WI38 (cell line): Measurements from ENCODE around the gene CEP112.

ENCODE experiments used
- H3K4me3 ChIP-seq: 2 replicates; pipeline ENCODE4 v1.5.1; 2011; ENCODE audit warnings: low read depth, mild to moderate bottlenecking, control low read depth, low read length
- TF ChIP-seq, protein P1 (sequence below): IDR thresholded peaks from 2 replicates; pipeline ENCODE4 v1.5.1; 2012; ENCODE audit warnings: low read depth, mild to moderate bottlenecking, control low read depth, low read length

CEP112 gene

DNA sequence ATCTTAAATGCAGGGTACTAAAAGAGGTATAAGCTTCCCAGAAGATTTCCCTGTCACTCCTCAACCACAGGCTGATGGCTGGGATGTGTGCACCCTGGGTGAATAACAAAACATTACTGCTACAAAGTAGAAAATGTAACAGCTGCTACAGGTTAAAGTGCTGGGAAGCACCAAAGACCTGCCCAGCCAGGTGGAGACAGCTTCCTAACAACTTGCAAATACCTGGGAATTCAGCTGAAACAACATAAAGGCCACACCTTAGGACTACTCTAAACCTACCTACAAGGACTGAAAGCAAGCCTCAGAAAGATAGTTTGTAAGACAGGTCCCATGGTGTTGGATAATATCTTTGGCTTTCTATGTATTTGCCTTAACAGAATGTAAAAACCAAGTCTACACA, 118.5 kb downstream of the CEP112 start:
- TF ChIP-seq, protein P1, sequence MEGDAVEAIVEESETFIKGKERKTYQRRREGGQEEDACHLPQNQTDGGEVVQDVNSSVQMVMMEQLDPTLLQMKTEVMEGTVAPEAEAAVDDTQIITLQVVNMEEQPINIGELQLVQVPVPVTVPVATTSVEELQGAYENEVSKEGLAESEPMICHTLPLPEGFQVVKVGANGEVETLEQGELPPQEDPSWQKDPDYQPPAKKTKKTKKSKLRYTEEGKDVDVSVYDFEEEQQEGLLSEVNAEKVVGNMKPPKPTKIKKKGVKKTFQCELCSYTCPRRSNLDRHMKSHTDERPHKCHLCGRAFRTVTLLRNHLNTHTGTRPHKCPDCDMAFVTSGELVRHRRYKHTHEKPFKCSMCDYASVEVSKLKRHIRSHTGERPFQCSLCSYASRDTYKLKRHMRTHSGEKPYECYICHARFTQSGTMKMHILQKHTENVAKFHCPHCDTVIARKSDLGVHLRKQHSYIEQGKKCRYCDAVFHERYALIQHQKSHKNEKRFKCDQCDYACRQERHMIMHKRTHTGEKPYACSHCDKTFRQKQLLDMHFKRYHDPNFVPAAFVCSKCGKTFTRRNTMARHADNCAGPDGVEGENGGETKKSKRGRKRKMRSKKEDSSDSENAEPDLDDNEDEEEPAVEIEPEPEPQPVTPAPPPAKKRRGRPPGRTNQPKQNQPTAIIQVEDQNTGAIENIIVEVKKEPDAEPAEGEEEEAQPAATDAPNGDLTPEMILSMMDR: no peak
- no peak overlapping the region for H3K4me3 ChIP-seq

DNA sequence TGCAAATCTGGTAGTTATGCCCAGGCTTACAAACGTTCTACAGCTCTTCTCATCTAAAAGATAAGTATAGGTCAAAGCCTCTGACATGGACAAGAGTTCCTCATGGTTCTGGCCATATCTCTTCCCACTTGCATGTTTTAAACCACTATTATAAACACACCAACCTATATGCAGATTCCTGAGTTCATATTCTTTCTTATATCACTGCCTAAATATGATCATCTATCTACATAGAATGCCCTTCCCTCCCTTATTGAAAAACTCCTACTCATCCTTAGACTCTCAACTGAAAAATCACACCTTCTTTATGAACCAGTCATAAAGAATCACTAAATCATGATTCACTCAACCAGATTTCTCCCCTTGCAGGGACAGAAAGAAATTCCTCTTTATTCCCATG, 128.2 kb downstream of the CEP112 start:
- no peak overlapping the region for H3K4me3 ChIP-seq
- TF ChIP-seq, protein P1: no peak

DNA sequence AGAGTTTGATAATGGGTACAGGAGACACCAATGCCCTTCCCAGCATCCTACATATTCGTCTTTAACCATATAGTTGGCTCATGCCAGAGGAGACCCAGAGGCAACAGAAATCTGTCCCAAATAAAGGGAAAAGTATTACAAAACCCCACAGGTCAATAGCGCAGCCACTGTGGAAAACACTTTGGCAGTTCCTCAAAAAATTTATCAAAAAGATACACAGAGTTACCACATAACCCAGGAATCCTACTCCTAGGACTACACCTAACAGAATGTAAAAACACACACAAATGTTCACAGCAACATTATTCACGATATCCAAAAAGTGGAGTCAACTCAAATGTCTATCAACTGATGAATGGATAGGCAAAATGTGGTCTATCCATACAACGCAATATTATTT, 135.8 kb downstream of the CEP112 start:
- H3K4me3 ChIP-seq: no peak overlapping the region
- TF ChIP-seq, protein P1: no peak

DNA sequence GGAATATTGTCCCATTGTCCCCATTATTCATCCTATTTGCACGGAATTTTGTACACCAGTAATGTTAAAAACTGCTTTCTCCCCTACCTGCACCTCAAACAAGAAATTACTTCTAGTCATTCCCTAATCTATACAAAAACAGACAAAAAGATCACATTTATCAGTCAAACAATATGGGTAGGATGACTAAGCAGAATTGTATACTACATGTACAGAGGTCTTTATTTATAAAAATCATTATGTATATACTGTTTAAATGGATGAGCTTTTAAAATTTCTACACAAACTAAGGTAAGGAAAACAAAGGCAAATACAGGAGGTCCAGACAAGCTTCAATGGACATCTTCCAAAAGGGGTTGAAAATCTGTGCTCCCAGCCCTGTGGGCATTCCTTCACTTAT, 137.7 kb downstream of the CEP112 start:
- no peak overlapping the region for H3K4me3 ChIP-seq
- TF ChIP-seq, protein P1: no peak

DNA sequence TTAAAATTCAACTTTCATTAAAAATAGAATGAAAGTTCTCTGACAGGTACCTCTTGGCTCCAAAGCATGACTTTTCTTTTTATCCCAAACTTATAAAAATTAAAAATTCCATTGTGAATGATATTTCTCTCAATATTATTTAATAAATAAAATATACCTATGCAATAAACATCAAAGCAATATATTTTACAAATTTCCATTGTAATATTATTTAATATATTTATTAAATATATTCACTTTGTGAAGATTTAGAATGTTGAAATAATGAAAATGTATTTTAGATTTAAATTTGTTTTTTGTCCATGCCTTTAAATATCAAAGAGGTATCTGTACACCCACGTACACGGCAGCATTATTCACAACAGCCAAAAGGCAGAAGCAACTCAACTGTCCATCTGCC, 147.8 kb downstream of the CEP112 start:
- H3K4me3 ChIP-seq: no peak overlapping the region
- TF ChIP-seq, protein P1: no peak

DNA sequence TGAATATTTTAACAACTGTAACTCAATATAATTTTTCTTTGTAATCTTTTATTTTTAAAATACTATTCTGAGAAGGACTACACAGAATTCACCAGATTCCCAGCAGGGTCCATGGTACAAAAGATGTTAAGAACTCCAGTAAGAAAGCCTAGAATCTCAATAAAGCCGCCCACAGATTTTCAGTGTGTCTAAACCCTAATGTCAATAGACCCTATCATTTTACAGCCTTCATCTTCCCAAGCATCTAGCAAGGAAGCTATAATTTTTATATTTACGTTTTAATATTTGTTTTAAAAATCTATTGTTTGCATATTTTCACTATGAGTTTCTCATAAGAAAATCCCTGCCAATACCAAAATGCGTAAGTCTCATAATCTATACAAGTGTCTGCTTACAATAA, 148.5 kb downstream of the CEP112 start:
- TF ChIP-seq, protein P1: no peak
- no peak overlapping the region for H3K4me3 ChIP-seq

DNA sequence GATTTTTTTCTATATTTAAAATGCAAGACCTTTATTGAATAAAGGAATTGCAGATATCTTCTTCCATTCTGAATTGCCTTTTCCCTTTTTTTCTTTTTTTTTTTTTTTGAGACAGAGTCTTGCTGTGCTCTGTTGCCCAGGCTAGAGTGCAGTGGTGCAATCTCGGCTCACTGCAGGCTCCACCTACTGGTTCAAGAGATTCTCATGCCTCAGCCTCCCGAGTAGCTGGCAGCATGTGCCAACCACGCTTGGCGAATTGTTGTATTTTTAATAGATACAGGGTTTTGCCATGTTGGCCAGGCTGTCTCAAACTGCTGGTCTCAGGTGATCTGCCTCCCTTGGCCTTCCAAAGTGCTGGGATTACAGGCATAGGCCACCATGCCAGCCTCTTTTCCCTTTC, 151.5 kb downstream of the CEP112 start:
- H3K4me3 ChIP-seq: no peak overlapping the region
- TF ChIP-seq, protein P1: no peak

DNA sequence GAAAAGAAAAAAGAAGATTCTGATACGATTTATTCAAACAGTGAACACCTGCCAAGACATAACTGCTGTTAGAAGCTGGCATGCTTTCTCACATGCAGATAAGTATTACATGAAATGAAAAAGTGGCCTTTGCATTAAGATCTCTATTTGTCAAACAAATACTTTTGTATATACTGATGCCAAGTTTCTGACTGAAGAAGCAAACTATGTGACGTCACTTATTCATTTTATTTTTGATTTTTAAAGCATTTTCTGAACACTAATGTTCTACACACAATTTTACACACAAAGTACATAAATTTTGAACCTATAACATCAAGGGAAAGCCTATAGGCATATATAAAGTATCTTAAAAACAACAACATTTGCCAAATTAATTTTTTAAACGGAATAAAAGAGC, 153.8 kb downstream of the CEP112 start:
- no peak overlapping the region for H3K4me3 ChIP-seq
- TF ChIP-seq, protein P1: no peak
